SK-N-SH treated with all-trans-retinoic acid at 6 μM for 48 hours (cell line): ENCODE measurements around the gene MS4A5.

Experiments
- ATAC-seq: fragments of 200-7000 bp; cut with Tn5 transposase; 3 replicates; pipeline ENCODE4 v1.9.1; 2020; ENCODE audit warnings: mild to moderate bottlenecking, moderate library complexity
- ARNTL ChIP-seq: fragments of 450-650 bp; formaldehyde crosslinking; IDR thresholded peaks from 2 replicates; pipeline ENCODE4 v1.5.0; 2020; ENCODE audit warnings: low read depth, mild to moderate bottlenecking, moderate library complexity, borderline replicate concordance
- BACH2 ChIP-seq: fragments of 250-450 bp; sonication (Bioruptor Pico); IDR thresholded peaks from 2 replicates; pipeline ENCODE4 v1.9.0; 2021; ENCODE audit warnings: mild to moderate bottlenecking, borderline replicate concordance
- CREB5 ChIP-seq: fragments of 250-450 bp; sonication (Bioruptor Pico); IDR thresholded peaks from 2 replicates; pipeline ENCODE4 v1.5.1; 2020; ENCODE audit warnings: low read depth, mild to moderate bottlenecking, moderate library complexity
- ESRRG ChIP-seq: fragments of 250-450 bp; sonication (Bioruptor Pico); IDR thresholded peaks from 2 replicates; pipeline ENCODE4 v1.6.1; 2021; ENCODE audit warnings: mild to moderate bottlenecking
- GLIS3 ChIP-seq: fragments of 250-450 bp; sonication (Bioruptor Pico); IDR thresholded peaks from 2 replicates; pipeline ENCODE4 v1.5.0; 2020; ENCODE audit warnings: mild to moderate bottlenecking, moderate library complexity
- ISL1 ChIP-seq: fragments of 250-450 bp; sonication (Bioruptor Pico); IDR thresholded peaks from 2 replicates; pipeline ENCODE4 v2.1.2; 2022; ENCODE audit warnings: mild to moderate bottlenecking, moderate library complexity
- OSR1 ChIP-seq: fragments of 250-450 bp; sonication (Bioruptor Pico); IDR thresholded peaks from 2 replicates; pipeline ENCODE4 v1.8.0; 2022; ENCODE audit warnings: moderate library complexity, mild to moderate bottlenecking, inconsistent platforms
- PATZ1 ChIP-seq: fragments of 250-450 bp; sonication (Bioruptor Pico); IDR thresholded peaks from 2 replicates; pipeline ENCODE4 v1.8.0; 2020; ENCODE audit warnings: mild to moderate bottlenecking, moderate library complexity, borderline replicate concordance
- POU6F1 ChIP-seq: fragments of 250-450 bp; sonication (Bioruptor Pico); IDR thresholded peaks from 2 replicates; pipeline ENCODE4 v1.8.0; 2021; ENCODE audit warnings: low read depth, mild to moderate bottlenecking, moderate library complexity, borderline replicate concordance
- PPARA ChIP-seq: fragments of 250-450 bp; sonication (Bioruptor Pico); IDR thresholded peaks from 2 replicates; pipeline ENCODE4 v1.5.0; 2020; ENCODE audit warnings: mild to moderate bottlenecking, borderline replicate concordance
- RARB ChIP-seq: fragments of 250-450 bp; sonication (Bioruptor Pico); IDR thresholded peaks from 2 replicates; pipeline ENCODE4 v1.8.0; 2021; ENCODE audit warnings: mild to moderate bottlenecking, moderate library complexity
- SNAI2 ChIP-seq: fragments of 250-450 bp; sonication (Bioruptor Pico); IDR thresholded peaks from 2 replicates; pipeline ENCODE4 v1.5.0; 2020; ENCODE audit warnings: mild to moderate bottlenecking, moderate library complexity
- TCF4 ChIP-seq: fragments of 250-450 bp; sonication (Bioruptor Pico); IDR thresholded peaks from 2 replicates; pipeline ENCODE4 v1.8.0; 2021; ENCODE audit warnings: mild to moderate bottlenecking, moderate library complexity, borderline replicate concordance
- TOX ChIP-seq: fragments of 250-450 bp; sonication (Bioruptor Pico); IDR thresholded peaks from 2 replicates; pipeline ENCODE4 v1.8.0; 2021; ENCODE audit warnings: mild to moderate bottlenecking, moderate library complexity, borderline replicate concordance
- ZC3H10 ChIP-seq: fragments of 250-450 bp; sonication (Bioruptor Pico); IDR thresholded peaks from 2 replicates; pipeline ENCODE4 v1.5.1; 2021; ENCODE audit warnings: mild to moderate bottlenecking, moderate library complexity
- ZFP3 ChIP-seq: fragments of 250-450 bp; sonication (Bioruptor Pico); IDR thresholded peaks from 2 replicates; pipeline ENCODE4 v1.5.0; 2020; ENCODE audit warnings: mild to moderate bottlenecking, moderate library complexity
- ZFP30 ChIP-seq: fragments of 450-650 bp; formaldehyde crosslinking; IDR thresholded peaks from 2 replicates; pipeline ENCODE4 v1.5.0; 2022; ENCODE audit warnings: mild to moderate bottlenecking, moderate library complexity
- ZNF565 ChIP-seq: fragments of 450-650 bp; formaldehyde crosslinking; conservative IDR thresholded peaks from 2 replicates; pipeline ENCODE4 v1.5.0; 2020; ENCODE audit warnings: low read depth, mild to moderate bottlenecking, moderate library complexity
- ZNF70 ChIP-seq: fragments of 450-650 bp; formaldehyde crosslinking; IDR thresholded peaks from 2 replicates; pipeline ENCODE4 v1.5.0; 2020; ENCODE audit warnings: mild to moderate bottlenecking, moderate library complexity
- ZNF8 ChIP-seq: fragments of 450-650 bp; formaldehyde crosslinking; IDR thresholded peaks from 2 replicates; pipeline ENCODE4 v1.5.0; 2020; ENCODE audit warnings: mild to moderate bottlenecking, moderate library complexity
- TF ChIP-seq, protein P1 (sequence below): fragments of 250-450 bp; sonication (Bioruptor Pico); IDR thresholded peaks from 2 replicates; pipeline ENCODE4 v1.5.0; 2020; ENCODE audit warnings: mild to moderate bottlenecking, moderate library complexity
- TF ChIP-seq, protein P2 (sequence below): fragments of 250-450 bp; sonication (Bioruptor Pico); IDR thresholded peaks from 2 replicates; pipeline ENCODE4 v1.5.1; 2021; ENCODE audit warnings: mild to moderate bottlenecking, moderate library complexity

MS4A5 gene

GRCh38 chr11:60485987-60486386, 56.6 kb downstream of the MS4A5 start:
- TF ChIP-seq ZNF565 (CRISPR knock-in tag) (no peak), PPARA (CRISPR knock-in tag) (no peak), ESRRG (CRISPR knock-in tag) (no peak), ZNF8 (CRISPR knock-in tag) (no peak), TOX (CRISPR knock-in tag) (no peak), SNAI2 (CRISPR knock-in tag) (no peak), ZNF70 (CRISPR knock-in tag) (no peak), ZFP3 (no peak), POU6F1 (CRISPR knock-in tag) (no peak), ARNTL (CRISPR knock-in tag) (no peak), GLIS3 (no peak), RARB (no peak), TCF4 (no peak), ZC3H10 (CRISPR knock-in tag) (no peak), BACH2 (no peak), CREB5 (CRISPR knock-in tag) (no peak), ZFP30 (CRISPR knock-in tag) (no peak), PATZ1 (CRISPR knock-in tag) (no peak)
- TF ChIP-seq, protein P1, sequence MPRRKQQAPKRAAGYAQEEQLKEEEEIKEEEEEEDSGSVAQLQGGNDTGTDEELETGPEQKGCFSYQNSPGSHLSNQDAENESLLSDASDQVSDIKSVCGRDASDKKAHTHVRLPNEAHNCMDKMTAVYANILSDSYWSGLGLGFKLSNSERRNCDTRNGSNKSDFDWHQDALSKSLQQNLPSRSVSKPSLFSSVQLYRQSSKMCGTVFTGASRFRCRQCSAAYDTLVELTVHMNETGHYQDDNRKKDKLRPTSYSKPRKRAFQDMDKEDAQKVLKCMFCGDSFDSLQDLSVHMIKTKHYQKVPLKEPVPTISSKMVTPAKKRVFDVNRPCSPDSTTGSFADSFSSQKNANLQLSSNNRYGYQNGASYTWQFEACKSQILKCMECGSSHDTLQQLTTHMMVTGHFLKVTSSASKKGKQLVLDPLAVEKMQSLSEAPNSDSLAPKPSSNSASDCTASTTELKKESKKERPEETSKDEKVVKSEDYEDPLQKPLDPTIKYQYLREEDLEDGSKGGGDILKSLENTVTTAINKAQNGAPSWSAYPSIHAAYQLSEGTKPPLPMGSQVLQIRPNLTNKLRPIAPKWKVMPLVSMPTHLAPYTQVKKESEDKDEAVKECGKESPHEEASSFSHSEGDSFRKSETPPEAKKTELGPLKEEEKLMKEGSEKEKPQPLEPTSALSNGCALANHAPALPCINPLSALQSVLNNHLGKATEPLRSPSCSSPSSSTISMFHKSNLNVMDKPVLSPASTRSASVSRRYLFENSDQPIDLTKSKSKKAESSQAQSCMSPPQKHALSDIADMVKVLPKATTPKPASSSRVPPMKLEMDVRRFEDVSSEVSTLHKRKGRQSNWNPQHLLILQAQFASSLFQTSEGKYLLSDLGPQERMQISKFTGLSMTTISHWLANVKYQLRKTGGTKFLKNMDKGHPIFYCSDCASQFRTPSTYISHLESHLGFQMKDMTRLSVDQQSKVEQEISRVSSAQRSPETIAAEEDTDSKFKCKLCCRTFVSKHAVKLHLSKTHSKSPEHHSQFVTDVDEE, result no peak
- TF ChIP-seq, protein P2, sequence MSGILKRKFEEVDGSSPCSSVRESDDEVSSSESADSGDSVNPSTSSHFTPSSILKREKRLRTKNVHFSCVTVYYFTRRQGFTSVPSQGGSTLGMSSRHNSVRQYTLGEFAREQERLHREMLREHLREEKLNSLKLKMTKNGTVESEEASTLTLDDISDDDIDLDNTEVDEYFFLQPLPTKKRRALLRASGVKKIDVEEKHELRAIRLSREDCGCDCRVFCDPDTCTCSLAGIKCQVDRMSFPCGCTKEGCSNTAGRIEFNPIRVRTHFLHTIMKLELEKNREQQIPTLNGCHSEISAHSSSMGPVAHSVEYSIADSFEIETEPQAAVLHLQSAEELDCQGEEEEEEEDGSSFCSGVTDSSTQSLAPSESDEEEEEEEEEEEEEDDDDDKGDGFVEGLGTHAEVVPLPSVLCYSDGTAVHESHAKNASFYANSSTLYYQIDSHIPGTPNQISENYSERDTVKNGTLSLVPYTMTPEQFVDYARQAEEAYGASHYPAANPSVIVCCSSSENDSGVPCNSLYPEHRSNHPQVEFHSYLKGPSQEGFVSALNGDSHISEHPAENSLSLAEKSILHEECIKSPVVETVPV (CRISPR knock-in tag), result no peak
- peak; percentile 81 for ATAC-seq

DNA sequence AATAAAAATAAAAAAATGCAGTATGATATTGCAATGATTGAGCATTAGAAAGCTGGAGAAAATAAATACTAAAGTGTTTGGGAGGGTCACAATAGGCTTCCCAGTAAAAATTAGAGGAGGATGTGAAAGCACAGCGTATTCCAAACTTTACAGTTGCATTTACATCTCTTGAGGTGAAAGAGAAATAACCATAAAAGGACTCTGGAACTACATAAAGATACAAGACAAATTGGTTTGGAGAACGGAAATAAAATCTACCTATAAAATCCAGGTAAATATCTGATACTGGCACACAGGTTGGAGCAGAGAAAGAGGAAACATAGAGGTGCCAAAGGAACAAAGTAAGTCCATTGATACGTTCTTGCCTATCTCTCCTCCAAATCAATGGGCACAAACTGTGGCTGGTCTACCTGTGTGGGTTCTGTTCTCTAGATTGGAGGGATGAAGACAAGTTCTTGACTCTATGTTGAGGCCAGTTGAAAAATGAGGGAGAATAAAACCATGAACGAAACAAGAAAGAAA, 63.2 kb downstream of the MS4A5 start, which contains the start of gene MS4A12:
Gene MS4A12, plus strand, starts transcription at position 291 of the 522 bp plus-strand sequence. CDS start 4,541 bp downstream, outside the sequence.
- TF ChIP-seq ZFP30 (CRISPR knock-in tag) (no peak), GLIS3 (no peak), ZNF565 (CRISPR knock-in tag) (no peak), ISL1 (CRISPR knock-in tag) (no peak), SNAI2 (CRISPR knock-in tag) (no peak), OSR1 (CRISPR knock-in tag) (no peak), ARNTL (CRISPR knock-in tag) (no peak), TOX (CRISPR knock-in tag) (no peak), PATZ1 (CRISPR knock-in tag) (no peak), ZFP3 (no peak), RARB (no peak), TCF4 (no peak), ZNF70 (CRISPR knock-in tag) (no peak)
- TF ChIP-seq, protein P2 (CRISPR knock-in tag), result no peak
- ATAC-seq, result no peak
